HepG2 (cell line): ENCODE measurements around the gene RASA2. TPM values are rescaled to one million over a fixed set of nuclear protein-coding genes. Genes with fewer than 3 reads are reported as not detected.
A peak's percentile ranks its signal among the peaks of the same experiment; 100 is the strongest.

Experiments
- ATAC-seq: fragments of 200-7000 bp; cut with Tn5 transposase; 3 replicates; pipeline ENCODE4 v1.9.1; 2020; ENCODE audit warnings: mild to moderate bottlenecking, moderate library complexity
- BruUV-seq: library from RNA; stranded (reverse); fragments of 400-500 nt; replicated peaks from 2 replicates; lab custom pipeline; 2021; lab: Mats Ljungman, UMichigan
- CTCF ChIA-PET: fragments of 300-600 bp; formaldehyde crosslinking; extraction: SDS; loops from one replicate; lab custom pipeline; 2021; ENCODE audit warnings: low total read pairs, inconsistent platforms, low intra/inter-chr PET ratio; lab: Yijun Ruan, JAX
- POLR2A ChIA-PET: fragments of 350-600 bp; sonication (Branson Sonifier 250); formaldehyde crosslinking; loops from one replicate; lab custom pipeline; 2020; ENCODE audit warnings: antibody characterized with exemption, inconsistent platforms; lab: Yijun Ruan, JAX
- DNase-seq: peaks from one replicate; pipeline ENCODE4 v3.0.0-alpha.2; 2015; ENCODE audit warnings: low spot score
- FAIRE-seq: peaks from 3 replicates; lab custom pipeline; 2011; peaks lifted over from hg19 to GRCh38; lab: Jason Lieb, UNC
- H2AFZ ChIP-seq: one replicate; pipeline ENCODE4 v1.6.1; 2011; ENCODE audit warnings: low read length, inconsistent platforms
- H3K27ac ChIP-seq: fragments of 300-600 bp; 3 replicates; pipeline ENCODE4 v1.8.0; 2011; ENCODE audit warnings: mixed run types, mild to moderate bottlenecking, mixed read lengths, low read length, inconsistent platforms; ENCODE audit not compliant: insufficient read depth; ENCODE audit errors: extremely low read length
- H3K27me3 ChIP-seq, 2 experiments: fragments of 200-600 bp in 1 of 2; 2 replicates in 1 of 2; 3 replicates in 1 of 2; pipeline versions ENCODE4 v1.6.0 to v1.8.0; 2011; ENCODE audit warnings: low read length in 2 of 2, mild to moderate bottlenecking in 2 of 2, moderate library complexity in 2 of 2, inconsistent platforms in 1 of 2; ENCODE audit not compliant: insufficient read depth in 2 of 2, control insufficient read depth in 1 of 2
- H3K36me3 ChIP-seq, 2 experiments: fragments of 200-600 bp in 1 of 2; replicated peaks in 1 of 2; 2 replicates in 1 of 2; 3 replicates in 1 of 2; pipeline versions ENCODE4 v1.5.1 to v1.8.0; 2011; ENCODE audit warnings: low read length in 2 of 2, inconsistent platforms in 1 of 2; ENCODE audit not compliant: insufficient read depth in 2 of 2, control insufficient read depth in 1 of 2
- H3K4me1 ChIP-seq: 2 replicates; pipeline ENCODE4 v1.5.1; 2012; ENCODE audit warnings: low read length, inconsistent platforms; ENCODE audit not compliant: insufficient read depth
- H3K4me2 ChIP-seq: 2 replicates; pipeline ENCODE4 v1.6.0; 2011; ENCODE audit warnings: low read depth, low read length, inconsistent platforms
- H3K4me3 ChIP-seq, 3 experiments: fragments of 200-600 bp in 1 of 3; sonication (generic), shearing (Covaris generic) in 1 of 3; replicated peaks in 1 of 3; 2 replicates each; pipeline ENCODE4 v1.5.1; 2011 to 2016; ENCODE audit warnings: low read length in 3 of 3, inconsistent platforms in 2 of 3, low read depth in 2 of 3, mild to moderate bottlenecking in 2 of 3, control low read depth in 1 of 3, mixed read lengths in 1 of 3; ENCODE audit not compliant: insufficient read depth in 1 of 3
- H3K79me2 ChIP-seq: one replicate; pipeline ENCODE4 v1.6.1; 2011; ENCODE audit warnings: low read length, inconsistent platforms; ENCODE audit not compliant: insufficient read depth
- H3K9ac ChIP-seq: 2 replicates; pipeline ENCODE4 v1.6.0; 2011; ENCODE audit warnings: mild to moderate bottlenecking, low read depth, low read length, inconsistent platforms; ENCODE audit not compliant: insufficient read depth
- H3K9me3 ChIP-seq: 2 replicates; pipeline ENCODE4 v1.5.1; 2012; ENCODE audit warnings: mild to moderate bottlenecking, low read length
- H4K20me1 ChIP-seq: 2 replicates; pipeline ENCODE4 v1.6.0; 2011; ENCODE audit warnings: inconsistent platforms, mild to moderate bottlenecking, low read length, moderate library complexity; ENCODE audit not compliant: insufficient read depth
- FOXA3 ChIP-seq: IDR thresholded peaks from 2 replicates; pipeline ENCODE4 v1.6.1; 2016; ENCODE audit warnings: missing genetic modification reagents, missing compliant biosample characterization
- FOXK1 ChIP-seq: sonication (generic); formaldehyde crosslinking; IDR thresholded peaks from 2 replicates; pipeline ENCODE4 v1.4.0; 2020; ENCODE audit warnings: low read depth, missing genetic modification reagents, borderline replicate concordance
- JUND ChIP-seq: sonication (generic); formaldehyde crosslinking; IDR thresholded peaks from 2 replicates; pipeline ENCODE4 v1.8.0; 2022; ENCODE audit warnings: mild to moderate bottlenecking, missing genetic modification reagents
- NCOA1 ChIP-seq: sonication (generic); formaldehyde crosslinking; IDR thresholded peaks from 2 replicates; pipeline ENCODE4 v1.9.0; 2021; ENCODE audit warnings: missing genetic modification reagents
- SAP130 ChIP-seq: IDR thresholded peaks from 2 replicates; pipeline ENCODE4 v1.6.1; 2016; ENCODE audit warnings: low read depth
- WGBS: methylation state at CpG from one replicate; pipeline ENCODE4 v1.1.6; 2017; ENCODE audit warnings: low lambda C conversion rate; 5-methylcytosine and 5-hydroxymethylcytosine counted together
- in situ Hi-C: cut with HindIII; loops from 2 replicates; pipeline ENCODE4 v1.10.0; 2017; ENCODE audit warnings: low pct_unique_long_range_greater_than_20kb; ENCODE audit not compliant: extremely low pct_ligation_motif_present
- intact Hi-C: fragments of 100-400 bp; cut with micrococcal nuclease; formaldehyde crosslinking; loops from one replicate; pipeline ENCODE4 v1.10.0; 2022; ENCODE audit not compliant: unreplicated experiment
- polyA plus RNA-seq, 8 experiments: library from polyadenylated mRNA; depleted of rRNA in 3 of 8; stranded (reverse) in 7 of 8; unstranded in 1 of 8; fragments of >200 nt; fragmentation: Illumina TruSeq in 4 of 8; extraction: Trizol in 4 of 8; gene quantifications; 2 replicates each; pipeline versions ENCODE4 v1.2.1 to v1.2.3, GENCODE V29; 2011 to 2016; ENCODE audit warnings: low read depth in 4 of 8, missing spikeins in 1 of 8, mixed read lengths in 1 of 8; ENCODE audit not compliant: insufficient read depth in 1 of 8
- total RNA-seq, 5 experiments: library from RNA; depleted of rRNA; stranded (reverse); fragments of >200 nt; fragmentation: Illumina TruSeq; extraction: Trizol; gene quantifications; 2 replicates each; pipeline ENCODE4 v1.2.3, GENCODE V29; 2016; ENCODE audit warnings: low read depth in 1 of 5
- TF ChIP-seq, protein P1 (sequence below): sonication (generic); formaldehyde crosslinking; IDR thresholded peaks from 2 replicates; pipeline ENCODE4 v1.4.0; 2020; ENCODE audit warnings: low read depth, missing genetic modification reagents
- TF ChIP-seq, protein P2 (sequence below): sonication (generic); IDR thresholded peaks from 2 replicates; pipeline ENCODE4 v1.6.1; 2016; ENCODE audit warnings: low read depth, borderline replicate concordance

The RASA2 gene
- total and polyA plus RNA-seq, 2 of the 13 experiments (the other 11 are each of a cell fraction or from before 2014, with no cell fraction given), result 5.4 to 8.5 TPM

- no peak for DNase-seq
- Histone ChIP-seq H3K4me1 (peaks cover 56% of the 10 kb centered on the region), H3K4me3 (no peak overlapping the region), H3K27ac (no peak overlapping the region), H3K9me3 (peaks cover 9% of the 10 kb centered on the region), H3K4me2 (no peak overlapping the region), H3K79me2 (no peaks in the 10 kb centered on the region), H3K36me3 (no peaks in the 10 kb centered on the region), H2AFZ (no peak overlapping the region), H3K27me3 (no peaks in the 10 kb centered on the region), H4K20me1 (no peaks in the 10 kb centered on the region), H3K9ac (no peak overlapping the region)
- no TSS peak for BruUV-seq
- intact Hi-C loops (loop anchor here (10.0 kb wide), 1 partner anchor 182 kb away; no protein-coding TSS in a partner anchor), in situ Hi-C loops (loop anchor here (5.0 kb wide), 1 partner anchor 95 kb away; no protein-coding TSS in a partner anchor)
- 61% methylated on average over 3 of the region's 3 CpGs for WGBS
- TF ChIP-seq JUND (CRISPR knock-in tag) (no peak), SAP130 (CRISPR knock-in tag) (0 out of 2 replicates have a peak, but pooled peaks have one; percentile 11), NCOA1 (CRISPR knock-in tag) (no peak), FOXA3 (CRISPR knock-in tag) (0 out of 2 replicates have a peak, but pooled peaks have one; percentile 47), FOXK1 (CRISPR knock-in tag) (no peak)
- TF ChIP-seq, protein P1, sequence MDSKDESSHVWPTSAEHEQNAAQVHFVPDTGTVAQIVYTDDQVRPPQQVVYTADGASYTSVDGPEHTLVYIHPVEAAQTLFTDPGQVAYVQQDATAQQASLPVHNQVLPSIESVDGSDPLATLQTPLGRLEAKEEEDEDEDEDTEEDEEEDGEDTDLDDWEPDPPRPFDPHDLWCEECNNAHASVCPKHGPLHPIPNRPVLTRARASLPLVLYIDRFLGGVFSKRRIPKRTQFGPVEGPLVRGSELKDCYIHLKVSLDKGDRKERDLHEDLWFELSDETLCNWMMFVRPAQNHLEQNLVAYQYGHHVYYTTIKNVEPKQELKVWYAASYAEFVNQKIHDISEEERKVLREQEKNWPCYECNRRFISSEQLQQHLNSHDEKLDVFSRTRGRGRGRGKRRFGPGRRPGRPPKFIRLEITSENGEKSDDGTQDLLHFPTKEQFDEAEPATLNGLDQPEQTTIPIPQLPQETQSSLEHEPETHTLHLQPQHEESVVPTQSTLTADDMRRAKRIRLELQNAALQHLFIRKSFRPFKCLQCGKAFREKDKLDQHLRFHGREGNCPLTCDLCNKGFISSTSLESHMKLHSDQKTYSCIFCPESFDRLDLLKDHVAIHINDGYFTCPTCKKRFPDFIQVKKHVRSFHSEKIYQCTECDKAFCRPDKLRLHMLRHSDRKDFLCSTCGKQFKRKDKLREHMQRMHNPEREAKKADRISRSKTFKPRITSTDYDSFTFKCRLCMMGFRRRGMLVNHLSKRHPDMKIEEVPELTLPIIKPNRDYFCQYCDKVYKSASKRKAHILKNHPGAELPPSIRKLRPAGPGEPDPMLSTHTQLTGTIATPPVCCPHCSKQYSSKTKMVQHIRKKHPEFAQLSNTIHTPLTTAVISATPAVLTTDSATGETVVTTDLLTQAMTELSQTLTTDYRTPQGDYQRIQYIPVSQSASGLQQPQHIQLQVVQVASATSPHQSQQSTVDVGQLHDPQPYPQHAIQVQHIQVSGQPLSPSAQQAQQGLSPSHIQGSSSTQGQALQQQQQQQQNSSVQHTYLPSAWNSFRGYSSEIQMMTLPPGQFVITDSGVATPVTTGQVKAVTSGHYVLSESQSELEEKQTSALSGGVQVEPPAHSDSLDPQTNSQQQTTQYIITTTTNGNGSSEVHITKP (CRISPR knock-in tag), result no peak
- TF ChIP-seq, protein P2, sequence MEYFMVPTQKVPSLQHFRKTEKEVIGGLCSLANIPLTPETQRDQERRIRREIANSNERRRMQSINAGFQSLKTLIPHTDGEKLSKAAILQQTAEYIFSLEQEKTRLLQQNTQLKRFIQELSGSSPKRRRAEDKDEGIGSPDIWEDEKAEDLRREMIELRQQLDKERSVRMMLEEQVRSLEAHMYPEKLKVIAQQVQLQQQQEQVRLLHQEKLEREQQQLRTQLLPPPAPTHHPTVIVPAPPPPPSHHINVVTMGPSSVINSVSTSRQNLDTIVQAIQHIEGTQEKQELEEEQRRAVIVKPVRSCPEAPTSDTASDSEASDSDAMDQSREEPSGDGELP, result peak; percentile 83
- no peak for ATAC-seq
- ChIA-PET POLR2A (no interaction called here), CTCF (interaction anchor here (1.4 to 5.1 kb wide), 2 partner anchors 96 to 99 kb away, joined by 3 to 42 read pairs; no protein-coding TSS in a partner anchor)
- FAIRE-seq, result no peak
These were observed 24.5 kb upstream of the RASA2 start for GRCh38 chr3:141462176-141462859.
